Measurements from ENCODE around the gene SHTN1. TPM values are rescaled to one million over a fixed set of nuclear protein-coding genes. Genes with fewer than 3 reads are reported as not detected.

The SHTN1 gene
- total RNA-seq, 1 experiment from 2014 or later = 7.1 TPM

DNA sequence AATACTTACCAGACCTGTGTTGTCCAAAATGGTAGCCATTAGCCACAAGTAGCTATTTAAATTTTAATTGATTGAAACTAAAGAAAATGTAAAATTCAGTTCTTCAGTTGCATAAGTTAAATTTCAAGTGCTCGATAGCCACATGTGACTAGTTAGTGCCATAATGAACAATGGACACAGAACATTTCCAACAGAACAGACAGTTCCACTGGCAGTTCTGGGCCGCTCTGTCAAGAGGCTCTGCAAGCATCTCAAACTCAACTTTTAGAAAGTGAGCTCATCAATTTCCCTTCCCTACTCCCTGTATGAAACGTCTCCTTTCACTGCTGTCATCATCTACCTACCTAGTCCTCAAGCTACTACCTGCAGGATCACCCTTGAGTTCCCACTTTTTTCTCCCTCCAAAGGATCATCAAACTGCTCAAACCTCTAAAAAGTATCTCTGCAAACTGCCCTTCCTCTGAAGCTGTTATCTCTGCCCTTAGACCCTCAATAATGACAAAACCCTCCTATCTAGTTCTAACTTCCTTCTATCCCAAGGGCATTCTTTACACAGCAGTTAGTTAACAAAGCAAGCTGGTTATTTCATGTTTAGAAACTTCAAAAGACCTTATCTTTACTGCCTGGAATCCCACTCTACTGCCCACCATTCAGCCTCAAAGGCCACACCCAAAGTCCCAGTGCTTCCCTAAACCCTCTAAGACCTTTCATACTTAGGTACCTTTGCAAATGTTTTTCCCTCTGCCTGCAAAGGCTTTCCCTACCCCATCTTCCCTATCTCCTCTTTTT lies 20.6 kb downstream of the SHTN1 start:
- DNase-seq (ENCODE audit: low read depth) = no peak

DNA sequence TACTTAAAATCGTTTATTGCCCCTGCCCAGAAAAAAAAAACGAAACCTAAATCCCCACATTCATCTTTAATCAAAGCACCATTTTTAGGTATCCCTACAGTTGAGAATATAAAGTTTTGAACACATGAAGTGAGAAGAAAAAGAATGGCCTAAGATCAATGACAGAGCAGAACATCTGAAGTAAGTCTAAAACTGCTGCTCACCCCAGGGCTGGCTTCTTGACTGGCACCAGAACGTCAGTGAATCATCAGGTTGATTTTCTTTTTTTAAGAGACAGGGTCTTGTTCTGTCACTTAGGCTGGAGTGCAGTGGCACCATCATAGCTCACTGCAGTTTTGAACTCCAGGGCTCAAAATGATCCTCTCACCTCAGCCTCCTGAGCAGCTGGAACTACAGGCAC lies 24.9 kb downstream of the SHTN1 start:
- no peak for DNase-seq (ENCODE audit: low read depth)

- no peak for DNase-seq (ENCODE audit: low read depth)
Observed at GRCh38 chr10:116978901-116979300, 26.1 kb downstream of the SHTN1 start.

DNA sequence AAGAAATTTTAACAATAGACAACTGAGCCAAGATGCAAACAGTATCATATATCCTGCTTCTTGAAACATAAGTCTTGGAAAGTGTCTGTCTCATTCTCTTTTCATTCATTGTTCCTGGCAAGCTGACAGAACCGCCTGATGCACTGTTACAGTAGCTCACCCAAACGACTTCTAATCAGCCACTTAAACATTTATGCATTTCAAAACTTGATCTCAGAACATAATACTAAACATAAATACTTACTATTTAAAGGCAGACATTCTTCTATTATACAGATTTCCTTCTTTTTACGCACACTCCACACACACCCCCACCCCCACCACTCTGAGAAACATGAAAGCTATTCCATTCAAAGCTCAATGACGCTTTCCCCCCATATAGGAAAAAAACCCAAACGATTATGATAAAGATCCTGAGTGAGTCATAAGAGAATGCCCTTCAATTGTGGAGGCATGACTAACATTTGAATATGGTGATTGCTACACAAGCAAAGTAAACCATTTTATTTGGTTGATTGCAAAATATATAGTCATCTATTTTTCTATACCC lies 30.5 kb downstream of the SHTN1 start:
- DNase-seq (ENCODE audit: low read depth) = peak; percentile 92

- DNase-seq (ENCODE audit: low read depth) = no peak
Observed at GRCh38 chr10:116973946-116974455, 31.0 kb downstream of the SHTN1 start.

DNA sequence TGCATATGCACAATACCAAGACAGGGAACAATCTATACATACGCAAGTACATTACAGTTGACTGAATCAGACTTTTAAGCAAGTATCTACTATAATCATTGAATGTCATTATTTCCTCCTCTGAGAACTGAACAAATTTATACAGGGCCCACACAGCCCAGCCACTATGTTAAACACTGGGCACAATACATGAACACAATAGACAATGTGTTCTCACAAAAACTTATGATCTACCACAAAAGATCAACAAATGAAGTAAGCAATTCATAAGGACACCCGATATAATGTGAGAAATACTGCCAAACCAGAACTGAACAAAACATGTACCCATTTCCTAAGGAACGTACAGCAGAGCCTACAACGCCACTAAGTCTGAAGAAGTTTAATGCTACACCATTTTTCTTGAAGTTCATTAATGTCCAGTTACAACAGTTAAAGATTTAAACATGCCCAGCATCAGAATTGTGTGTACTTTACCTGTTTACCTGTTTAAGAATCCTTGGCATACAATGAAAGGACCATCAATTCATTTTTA lies 31.5 kb downstream of the SHTN1 start:
- peak; percentile 9 for DNase-seq (ENCODE audit: low read depth)

GRCh38 chr10:116972131-116972530 lies 32.9 kb downstream of the SHTN1 start:
- DNase-seq (ENCODE audit: low read depth) = no peak

DNA sequence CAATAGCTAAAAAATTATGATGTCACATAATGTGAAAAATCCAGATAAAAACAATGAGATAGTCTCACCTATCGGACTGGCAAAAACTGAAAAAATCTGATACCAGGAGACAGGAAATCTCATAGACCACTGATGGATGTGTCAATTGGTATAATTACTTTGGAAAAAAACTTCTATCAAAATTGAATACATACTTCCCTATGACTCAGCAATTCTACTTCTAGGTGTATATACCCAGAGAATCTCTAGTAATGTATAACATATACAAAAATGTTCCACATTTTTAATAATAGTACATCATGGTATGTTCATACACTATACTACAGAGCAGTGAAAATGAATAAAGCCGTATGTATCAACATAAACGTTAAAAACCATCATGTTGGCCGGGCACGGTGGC lies 34.9 kb downstream of the SHTN1 start:
- no peak for DNase-seq (ENCODE audit: low read depth)

DNA sequence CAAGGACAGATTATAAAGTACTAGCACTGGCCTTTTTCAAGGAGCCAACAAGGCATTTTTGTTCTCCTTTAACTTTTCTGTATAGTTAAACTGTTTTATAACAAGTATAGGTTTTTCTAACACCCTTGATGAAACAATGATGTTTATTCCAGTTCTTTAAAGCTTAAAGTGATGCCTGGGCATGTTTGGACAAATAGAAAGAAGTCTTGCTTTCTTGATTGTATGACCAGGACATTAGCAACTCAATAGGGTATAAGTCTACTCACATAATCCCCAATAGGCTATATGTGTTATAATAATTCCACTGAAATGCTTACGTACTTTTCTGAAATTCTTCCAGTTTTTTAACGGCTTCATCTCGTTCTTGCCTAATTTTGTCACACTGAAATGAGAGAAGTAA lies 36.7 kb downstream of the SHTN1 start:
- DNase-seq (ENCODE audit: low read depth) = no peak

DNA sequence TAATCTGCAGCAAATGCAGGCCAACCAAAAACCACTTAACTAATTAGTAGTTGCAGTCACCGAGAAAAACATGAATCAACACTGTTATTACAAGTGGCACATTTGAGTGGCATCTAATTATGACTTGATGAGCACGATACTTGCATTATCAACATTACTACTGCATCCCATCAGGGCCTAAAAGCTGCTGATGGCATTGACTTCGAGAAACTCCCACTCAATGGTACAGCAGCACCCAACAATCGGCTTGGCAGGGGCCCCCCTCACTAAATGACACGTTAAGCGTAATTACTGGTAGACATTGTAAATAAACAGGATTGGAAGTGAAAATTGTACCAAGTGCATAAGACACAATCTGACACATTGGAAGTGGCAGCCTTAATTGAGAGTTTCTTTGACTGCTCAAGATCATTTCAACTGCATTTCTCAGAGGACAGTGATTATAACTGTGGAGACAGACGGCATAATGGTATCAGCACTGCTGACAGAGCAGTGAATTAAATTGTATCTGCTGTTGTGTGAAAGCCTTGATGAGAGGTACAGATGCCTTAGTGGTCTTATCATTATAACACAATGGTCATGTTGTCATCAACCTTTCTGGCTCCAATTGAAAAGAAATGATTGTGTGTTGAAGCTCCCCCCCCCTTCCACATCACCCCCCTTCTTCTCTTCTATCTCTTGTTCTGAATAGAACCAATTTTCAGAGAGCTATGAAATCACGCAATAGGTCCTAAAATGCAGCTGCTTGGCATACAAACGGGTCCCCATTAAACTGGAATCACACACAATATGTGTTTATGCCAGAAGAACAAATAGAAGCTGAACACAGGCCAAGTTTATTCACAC lies 43.4 kb downstream of the SHTN1 start:
- no peak for DNase-seq (ENCODE audit: low read depth)

DNA sequence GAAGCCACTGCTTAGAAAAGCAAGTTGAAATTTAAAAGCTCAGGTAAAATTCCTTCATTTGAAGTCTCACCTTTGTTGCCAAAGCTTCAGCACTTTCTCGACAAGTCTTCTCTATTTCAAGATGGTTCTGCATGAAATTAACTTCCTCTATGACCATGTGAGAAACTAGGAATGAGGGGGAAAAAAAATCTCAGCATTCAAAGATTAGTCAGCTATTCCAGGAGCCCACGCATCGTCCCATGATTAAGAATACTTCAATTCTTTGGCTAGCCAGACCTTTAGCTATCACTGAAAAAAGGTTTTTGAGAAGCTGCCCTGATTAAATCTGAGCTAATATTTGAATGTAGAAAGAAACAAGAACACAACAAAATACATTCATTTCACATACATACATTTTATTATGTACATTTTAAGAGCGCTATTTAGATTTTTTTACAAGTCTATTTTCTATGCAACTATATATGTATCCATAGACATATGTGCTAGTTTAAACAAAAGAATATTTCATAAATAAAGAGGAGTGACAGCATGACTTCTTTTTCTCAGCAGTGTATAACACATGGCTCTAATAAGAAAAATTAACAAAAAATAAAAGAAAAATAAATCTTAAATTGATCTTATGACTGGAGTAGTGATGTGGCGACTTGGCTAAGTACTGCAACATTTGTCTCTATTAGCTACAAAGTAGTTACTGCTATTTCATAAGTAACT lies 44.8 kb downstream of the SHTN1 start:
- DNase-seq (ENCODE audit: low read depth) = peak; percentile 1

GRCh38 chr10:116952729-116953128 lies 52.3 kb downstream of the SHTN1 start:
- DNase-seq (ENCODE audit: low read depth) = no peak

GRCh38 chr10:116948530-116948870 lies 56.5 kb downstream of the SHTN1 start:
- DNase-seq (ENCODE audit: low read depth) = no peak

GRCh38 chr10:116947841-116948529 lies 57.0 kb downstream of the SHTN1 start:
- peak; percentile 74 for DNase-seq (ENCODE audit: low read depth)

GRCh38 chr10:116944911-116945310 lies 60.1 kb downstream of the SHTN1 start:
- DNase-seq (ENCODE audit: low read depth) = no peak

GRCh38 chr10:116931806-116932205 lies 73.2 kb downstream of the SHTN1 start:
- no peak for DNase-seq (ENCODE audit: low read depth)

DNA sequence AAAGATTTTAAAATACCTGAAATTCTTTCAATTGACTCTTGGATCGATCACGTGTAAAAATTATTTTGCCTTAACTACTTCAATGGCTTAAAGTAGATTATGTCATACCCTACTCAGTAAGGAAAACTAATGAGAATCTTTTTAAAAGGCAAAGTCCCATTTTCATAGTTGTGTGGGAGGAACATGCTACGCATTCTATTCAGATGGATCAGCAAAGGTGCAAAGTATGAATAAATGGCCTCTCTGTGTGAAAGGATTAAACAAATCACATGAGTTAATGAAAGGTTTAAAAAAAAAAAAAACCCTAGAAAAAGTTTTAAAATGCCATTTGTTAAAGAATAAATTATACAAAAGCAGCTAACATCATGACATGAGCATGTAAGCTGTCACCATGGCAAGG lies 78.6 kb downstream of the SHTN1 start:
- DNase-seq (ENCODE audit: low read depth) = no peak

DNA sequence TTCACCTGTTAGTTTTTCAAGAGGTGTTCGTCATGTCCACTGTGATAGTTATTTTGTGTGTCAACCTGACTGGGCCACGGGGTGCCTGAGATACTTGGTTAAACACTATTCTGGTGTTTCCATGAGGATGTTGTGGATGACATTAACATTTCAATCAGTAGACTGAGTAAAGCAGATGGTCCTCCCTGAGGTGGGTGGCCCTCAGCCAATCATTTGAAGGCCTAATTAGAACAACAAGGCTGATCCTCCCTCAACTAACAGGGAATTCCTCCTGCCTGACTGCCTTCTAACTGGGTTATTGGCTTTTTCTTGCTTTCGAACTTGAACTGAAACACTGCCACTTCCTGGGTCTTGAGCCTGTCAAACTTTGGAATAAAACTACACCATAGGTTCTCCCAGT lies 79.9 kb downstream of the SHTN1 start:
- DNase-seq (ENCODE audit: low read depth) = no peak

DNA sequence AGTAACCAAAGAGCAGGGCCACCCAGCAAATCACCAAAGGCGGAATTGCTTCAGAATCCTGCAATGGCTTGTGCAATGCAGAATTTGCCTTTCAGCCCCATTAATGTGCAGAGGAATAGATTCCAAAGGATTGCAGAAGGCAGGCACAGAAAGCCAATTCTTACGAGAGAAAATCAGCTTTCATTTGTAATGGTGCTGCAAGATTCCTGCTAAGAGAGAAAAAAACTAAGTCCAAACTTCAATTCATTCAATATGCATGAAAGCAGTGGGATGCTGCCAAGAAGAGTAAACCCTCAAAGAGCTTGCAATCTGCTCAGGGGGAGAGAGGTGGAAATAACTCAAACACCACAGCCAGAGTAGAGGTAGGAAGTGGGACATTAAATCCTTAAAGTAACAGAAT lies 85.3 kb downstream of the SHTN1 start:
- DNase-seq (ENCODE audit: low read depth) = no peak

GRCh38 chr10:116919164-116919563 lies 85.8 kb downstream of the SHTN1 start:
- DNase-seq (ENCODE audit: low read depth) = no peak

DNA sequence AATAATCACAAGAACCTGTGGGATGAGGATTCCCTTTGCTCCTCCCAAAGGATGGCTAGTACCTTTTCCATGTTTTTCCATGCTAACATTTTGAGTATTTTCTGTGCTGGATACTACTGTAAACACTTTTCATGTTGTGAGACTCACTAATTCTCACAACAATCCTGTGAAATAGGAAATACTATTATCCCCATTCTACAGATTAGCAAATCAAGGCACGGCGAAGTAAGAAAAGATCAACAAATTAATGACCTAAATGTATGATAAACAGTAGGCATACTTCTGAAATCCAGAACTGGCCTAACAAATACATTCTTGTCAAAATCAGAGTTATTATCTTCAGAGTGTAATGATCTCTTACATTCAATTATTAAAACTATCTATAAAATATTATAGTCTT lies 86.4 kb downstream of the SHTN1 start:
- DNase-seq (ENCODE audit: low read depth) = no peak
